GM21619 (cell line): ENCODE data around the gene POLR2I.

Source experiments
- ATAC-seq: cut with Tn5 transposase; IDR thresholded peaks from one replicate; pipeline ENCODE4 v1.9.1; 2021; ENCODE audit not compliant: unreplicated experiment

The POLR2I gene

GRCh38 chr19:36114721-36115452, at the start of gene POLR2I:
Gene POLR2I (minus strand): TSS chr19:36114875. CDS start chr19:36114856, 19 bp downstream.
- ATAC-seq, result peak; percentile 72

DNA sequence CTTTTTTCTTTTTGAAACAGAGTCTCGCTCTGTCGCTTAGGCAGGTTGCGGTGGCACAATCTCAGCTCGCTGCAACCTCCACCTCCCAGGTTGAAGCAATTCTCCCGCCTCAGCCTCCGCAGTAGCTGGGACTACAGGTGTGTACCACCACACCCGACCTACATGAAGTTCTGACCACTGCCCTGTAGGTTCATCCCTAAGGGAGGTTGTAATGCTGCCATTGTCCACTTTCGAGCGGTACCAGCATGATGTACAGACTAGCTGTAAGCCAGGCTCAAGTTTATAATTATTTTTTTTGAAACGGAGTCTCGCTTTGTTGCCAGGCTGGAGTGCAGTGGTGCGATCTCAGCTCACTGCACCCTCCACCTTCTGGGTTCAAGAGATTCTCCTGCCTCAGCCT, 49.1 kb upstream of the POLR2I start:
- ATAC-seq, result no peak

- ATAC-seq, result no peak
Observed at GRCh38 chr19:36160821-36161596, 46.3 kb upstream of the POLR2I start.

GRCh38 chr19:36153126-36153525, 38.5 kb upstream of the POLR2I start:
- ATAC-seq, result no peak

- no peak for ATAC-seq
Observed at GRCh38 chr19:36152352-36153091, 37.8 kb upstream of the POLR2I start, which contains the start of gene COX7A1. Gene COX7A1 (minus strand): TSS chr19:36152447. CDS start chr19:36152407, 40 bp downstream.

GRCh38 chr19:36152019-36152351, 37.3 kb upstream of the POLR2I start:
- ATAC-seq, result no peak

GRCh38 chr19:36151144-36152018, 36.7 kb upstream of the POLR2I start:
- ATAC-seq, result no peak

DNA sequence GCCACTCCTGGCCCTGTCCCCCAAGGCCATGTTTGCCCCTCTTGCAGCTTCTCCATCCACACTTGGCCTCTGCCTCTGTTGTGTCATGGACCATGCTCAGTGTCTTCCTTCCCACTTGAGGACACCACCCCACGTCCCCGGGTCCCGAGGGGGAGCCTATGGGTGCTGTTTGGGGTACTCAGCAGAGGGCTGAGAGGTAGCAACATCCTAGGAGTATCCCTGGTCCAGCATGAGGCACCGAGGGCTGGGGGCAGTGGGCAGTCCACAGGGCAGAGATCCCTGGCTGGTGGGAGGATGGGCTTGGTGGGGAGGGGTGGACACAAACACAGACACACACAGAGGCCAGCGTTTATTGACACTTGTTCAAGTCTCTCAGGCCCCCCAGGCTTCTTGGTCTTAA, 35.9 kb upstream of the POLR2I start:
- no peak for ATAC-seq

DNA sequence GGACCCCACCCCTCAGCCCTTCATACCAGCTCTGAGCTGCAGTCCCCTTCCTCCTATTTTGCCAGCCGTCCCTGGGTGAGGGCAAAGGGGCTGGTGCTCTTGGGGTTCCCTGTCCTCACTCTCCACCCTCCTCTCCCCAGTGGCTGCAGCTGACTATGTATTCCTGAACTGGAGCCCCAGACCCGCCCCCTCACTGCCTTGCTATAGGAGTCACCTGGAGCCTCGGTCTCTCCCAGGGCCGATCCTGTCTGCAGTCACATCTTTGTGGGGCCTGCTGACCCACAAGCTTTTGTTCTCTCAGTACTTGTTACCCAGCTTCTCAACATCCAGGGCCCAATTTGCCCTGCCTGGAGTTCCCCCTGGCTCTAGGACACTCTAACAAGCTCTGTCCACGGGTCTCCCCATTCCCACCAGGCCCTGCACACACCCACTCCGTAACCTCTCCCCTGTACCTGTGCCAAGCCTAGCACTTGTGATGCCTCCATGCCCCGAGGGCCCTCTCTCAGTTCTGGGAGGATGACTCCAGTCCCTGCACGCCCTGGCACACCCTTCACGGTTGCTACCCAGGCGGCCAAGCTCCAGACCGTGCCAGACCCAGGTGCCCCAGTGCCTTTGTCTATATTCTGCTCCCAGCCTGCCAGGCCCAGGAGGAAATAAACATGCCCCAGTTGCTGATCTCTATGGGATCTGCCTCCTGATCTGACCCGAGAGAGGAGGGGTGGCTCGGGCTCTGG, 35.2 kb upstream of the POLR2I start:
- ATAC-seq, result no peak

DNA sequence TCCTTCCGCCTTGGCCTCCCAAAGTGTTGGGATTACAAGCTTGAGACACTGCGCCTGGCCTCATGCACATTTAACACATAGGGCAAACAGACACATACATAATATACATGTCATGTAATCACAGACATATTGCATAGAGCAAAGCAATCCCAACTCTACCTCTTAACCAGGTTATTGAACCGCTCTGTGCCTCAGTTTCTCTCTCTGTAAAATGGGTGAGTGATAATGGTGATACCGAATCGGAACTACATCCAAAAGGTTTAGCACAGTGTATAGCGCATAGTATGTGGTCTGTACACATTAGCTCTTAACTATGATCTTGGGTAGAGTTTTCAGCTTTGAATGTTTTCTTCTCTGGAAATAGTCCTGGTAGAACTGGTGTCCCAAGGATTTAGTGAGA, 29.9 kb upstream of the POLR2I start:
- ATAC-seq, result no peak

DNA sequence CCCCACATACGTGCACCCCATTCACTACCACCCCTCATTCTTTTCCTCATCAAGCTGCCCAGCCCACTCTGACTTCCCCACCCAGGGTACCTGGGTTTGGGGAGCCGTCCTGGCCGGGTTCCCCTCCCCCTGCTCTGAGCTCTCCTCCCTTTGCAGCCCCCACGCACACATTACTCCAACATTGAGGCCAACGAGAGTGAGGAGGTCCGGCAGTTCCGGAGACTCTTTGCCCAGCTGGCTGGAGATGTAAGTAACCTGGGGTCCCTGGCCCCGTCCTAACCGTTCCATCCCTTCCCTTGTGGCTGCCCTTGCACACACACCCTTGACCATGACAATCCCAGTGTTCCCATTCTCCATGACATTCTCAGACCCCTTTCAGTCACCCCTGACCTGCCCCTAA, 27.8 kb upstream of the POLR2I start:
- no peak for ATAC-seq

DNA sequence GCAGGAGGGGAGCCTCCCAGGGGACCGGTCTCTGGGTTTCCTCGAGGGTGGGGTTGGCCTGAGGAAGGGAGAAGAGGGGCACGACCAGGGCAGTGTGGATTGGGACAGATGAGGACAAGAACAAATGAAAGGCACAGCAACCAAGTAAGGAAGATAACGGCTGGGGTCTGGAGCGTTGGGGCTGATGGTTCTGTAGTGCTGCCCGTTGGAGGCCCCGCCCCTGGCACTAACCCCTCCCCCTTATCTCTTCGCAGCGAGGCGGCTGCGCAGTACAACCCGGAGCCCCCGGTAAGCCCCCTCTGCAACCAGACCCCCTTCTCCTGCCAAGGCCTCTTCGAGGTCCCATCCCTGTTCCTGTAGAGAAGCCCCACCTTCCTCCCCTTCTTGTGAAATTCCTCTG, 27.4 kb upstream of the POLR2I start:
- ATAC-seq, result no peak

DNA sequence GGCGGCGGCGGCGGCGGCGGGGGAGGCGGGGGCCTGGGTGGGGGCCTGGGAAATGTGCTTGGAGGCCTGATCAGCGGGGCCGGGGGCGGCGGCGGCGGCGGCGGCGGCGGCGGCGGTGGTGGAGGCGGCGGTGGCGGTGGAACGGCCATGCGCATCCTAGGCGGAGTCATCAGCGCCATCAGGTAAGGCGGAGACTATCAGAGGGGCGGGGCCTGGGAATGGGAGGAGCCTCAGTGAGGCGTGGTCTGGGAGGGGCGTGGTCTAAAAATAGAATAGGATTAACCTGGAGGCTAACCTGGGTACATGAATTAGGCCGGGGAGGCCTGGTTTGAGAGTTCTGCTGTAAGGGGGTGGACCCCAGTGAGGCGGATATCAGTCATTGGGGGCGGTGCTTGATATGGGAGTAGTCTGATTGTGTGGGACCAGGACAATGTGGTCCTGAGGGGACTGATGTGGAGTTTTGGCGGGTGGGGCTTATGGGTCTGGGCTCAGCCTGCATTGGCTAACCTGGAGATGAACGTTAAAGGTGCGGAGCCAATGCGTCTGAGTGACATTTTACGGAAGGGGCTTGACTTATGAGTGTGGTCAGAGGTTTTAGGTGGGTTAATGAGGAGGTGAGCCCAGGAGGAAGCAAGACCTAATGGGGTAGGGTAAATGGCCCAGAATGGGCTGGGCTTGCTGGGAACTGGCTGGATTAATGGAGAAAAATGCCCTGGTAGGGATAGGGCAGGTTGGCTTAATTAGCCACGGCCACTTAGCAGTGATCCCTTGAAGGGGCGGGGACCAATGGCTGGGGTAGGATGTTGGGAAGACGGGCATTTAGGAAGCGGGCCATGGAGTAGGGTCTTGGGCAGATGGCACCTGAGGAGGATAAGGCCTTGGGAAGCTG, 26.6 kb upstream of the POLR2I start:
- ATAC-seq, result peak; percentile 39

DNA sequence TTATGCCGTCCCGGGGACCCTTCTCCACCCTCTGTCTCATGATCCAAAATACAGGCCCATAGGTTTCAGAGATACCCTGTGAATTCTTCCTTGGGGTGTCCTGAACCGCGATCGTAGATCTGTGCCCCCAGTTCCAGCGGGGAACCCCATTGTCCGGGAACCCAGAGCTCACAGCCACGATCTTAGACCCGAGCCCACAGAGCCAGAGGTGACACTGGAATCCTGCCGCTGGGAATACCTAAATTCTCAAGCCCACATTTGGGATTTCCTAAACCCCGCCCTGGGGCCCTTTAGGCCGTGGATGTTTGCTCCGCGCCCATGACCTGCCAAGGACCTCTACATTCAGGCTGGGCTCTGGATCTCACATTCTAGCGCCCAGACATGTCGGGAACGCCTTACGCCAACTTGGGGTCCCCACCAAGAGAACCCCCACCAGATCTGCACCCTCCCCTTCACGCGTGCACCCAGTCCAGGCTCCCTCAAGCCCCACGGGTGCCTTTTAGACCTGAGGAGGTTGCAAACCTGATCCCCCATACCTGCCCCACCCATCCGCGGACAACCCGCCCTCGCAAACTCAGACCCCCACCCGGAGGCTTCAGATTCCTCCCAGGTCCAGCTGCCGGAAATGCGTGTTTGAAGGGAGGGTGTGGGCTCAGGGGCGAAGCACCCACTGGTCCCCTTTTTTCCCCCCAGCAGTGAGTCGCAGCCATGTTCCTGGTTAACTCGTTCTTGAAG, 25.8 kb upstream of the POLR2I start:
- ATAC-seq, result peak; percentile 20

- peak; percentile 74 for ATAC-seq
Observed at GRCh38 chr19:36139473-36140303, 25.0 kb upstream of the POLR2I start, which contains the start of gene CAPNS1. Gene CAPNS1 (plus strand): TSS chr19:36140066. CDS start chr19:36141012, 946 bp downstream.

DNA sequence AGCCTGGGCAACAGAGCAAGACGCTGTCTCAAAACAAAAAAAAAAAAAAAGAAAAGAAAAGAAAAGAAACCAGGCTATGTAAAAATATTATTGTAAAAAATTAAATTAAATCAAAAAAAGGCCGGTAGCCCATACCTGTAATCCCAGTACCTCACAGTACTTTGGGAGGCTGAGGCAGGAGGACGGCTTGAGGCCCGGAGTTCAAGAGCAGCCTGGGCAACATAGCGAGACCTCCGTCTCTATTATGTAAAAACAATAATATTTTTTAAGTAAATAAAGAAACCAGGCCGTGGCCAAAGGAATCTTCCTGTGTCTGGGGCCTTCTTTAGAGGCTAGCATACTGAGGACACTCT, 24.4 kb upstream of the POLR2I start:
- no peak for ATAC-seq

DNA sequence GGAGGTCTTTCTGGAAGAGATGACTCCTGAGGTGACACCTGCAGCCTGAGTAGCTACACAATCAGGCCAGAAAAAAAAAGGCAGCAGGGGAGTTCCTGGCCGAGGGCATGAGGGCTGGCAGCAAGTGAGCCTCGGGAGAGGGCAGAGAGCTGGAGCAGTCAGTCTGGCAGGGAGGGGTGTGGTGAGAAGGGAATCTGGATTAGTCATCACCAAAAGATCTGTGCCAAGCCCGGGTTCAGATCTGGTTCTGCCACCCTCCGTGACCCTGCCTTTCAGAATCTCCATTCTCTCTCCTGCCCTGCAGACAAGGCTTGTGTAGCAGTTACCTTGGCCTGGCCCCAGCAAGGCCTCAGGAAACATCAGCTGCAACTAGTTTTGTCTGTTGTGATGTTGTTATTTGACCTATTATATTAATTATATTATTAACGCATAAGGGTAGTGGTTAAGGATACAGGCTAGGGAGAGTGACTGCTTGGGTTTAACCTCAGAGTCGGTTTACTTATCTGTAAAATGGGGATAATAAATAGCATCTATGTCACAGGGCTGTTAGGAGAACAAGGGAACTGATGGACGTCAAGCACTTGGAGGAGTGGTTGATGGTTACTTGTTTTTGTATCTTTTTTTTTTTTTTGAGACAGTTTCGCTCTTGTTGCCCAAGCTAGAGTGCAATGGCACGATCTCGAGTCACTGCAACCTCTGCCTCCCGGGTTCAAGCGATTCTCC, 22.4 kb upstream of the POLR2I start:
- ATAC-seq, result no peak
